Medulla oblongata (tissue), 1 donor: ENCODE data around the gene SMIM31.

Source experiments
- DNase-seq: peaks from one replicate; pipeline ENCODE4 v3.0.0-alpha.2; 2015; ENCODE audit errors: extremely low spot score

Gene SMIM31

GRCh38 chr4:164753873-164754488 is at the start of gene SMIM31:
Gene SMIM31 (plus strand): TSS chr4:164754131. CDS start chr4:164770444, 16,313 bp downstream.
- no peak for DNase-seq

DNA sequence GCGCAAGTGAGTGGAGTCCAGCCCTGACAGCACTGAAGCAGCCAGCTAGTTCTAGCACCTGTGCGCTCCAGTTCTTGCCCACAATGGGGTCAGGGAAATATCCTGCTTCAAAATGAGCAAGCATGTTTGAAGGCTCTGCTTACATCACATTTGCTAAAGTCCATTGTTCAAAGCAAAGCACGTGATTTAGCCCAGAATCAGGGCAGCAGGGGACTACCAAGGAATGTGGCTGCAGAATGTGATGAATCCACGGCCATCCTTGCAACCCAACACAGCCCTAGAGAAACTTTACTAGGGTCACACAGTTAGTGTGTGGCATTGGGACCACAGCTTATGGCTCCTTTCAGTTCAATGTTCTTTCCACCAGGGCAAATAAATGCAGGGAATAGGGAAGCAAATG is 47.3 kb upstream of the SMIM31 start:
- no peak for DNase-seq

DNA sequence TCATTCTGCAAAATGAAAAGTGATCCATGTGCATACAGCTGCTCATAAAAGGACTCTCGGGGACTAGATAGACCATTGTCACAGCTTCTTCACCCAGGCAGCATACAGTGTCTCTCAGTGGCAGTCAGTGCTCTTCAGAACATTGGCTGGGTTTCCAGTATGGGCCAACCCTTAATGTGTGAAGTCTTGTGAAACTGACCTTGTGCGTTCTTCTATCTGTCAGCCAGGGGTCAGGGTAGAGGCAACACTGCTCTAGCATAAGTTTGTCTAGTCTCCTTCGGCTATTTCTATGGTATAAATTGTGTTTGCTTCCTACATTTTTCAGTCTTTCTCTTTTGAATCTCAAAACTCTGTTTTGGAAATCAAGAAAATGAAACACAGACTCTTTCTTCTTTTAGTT is 37.0 kb upstream of the SMIM31 start:
- peak; percentile 10 for DNase-seq

- no peak for DNase-seq
Measured at GRCh38 chr4:164718827-164719226, 35.1 kb upstream of the SMIM31 start.

GRCh38 chr4:164725066-164725465 is 28.9 kb upstream of the SMIM31 start:
- DNase-seq, result no peak

DNA sequence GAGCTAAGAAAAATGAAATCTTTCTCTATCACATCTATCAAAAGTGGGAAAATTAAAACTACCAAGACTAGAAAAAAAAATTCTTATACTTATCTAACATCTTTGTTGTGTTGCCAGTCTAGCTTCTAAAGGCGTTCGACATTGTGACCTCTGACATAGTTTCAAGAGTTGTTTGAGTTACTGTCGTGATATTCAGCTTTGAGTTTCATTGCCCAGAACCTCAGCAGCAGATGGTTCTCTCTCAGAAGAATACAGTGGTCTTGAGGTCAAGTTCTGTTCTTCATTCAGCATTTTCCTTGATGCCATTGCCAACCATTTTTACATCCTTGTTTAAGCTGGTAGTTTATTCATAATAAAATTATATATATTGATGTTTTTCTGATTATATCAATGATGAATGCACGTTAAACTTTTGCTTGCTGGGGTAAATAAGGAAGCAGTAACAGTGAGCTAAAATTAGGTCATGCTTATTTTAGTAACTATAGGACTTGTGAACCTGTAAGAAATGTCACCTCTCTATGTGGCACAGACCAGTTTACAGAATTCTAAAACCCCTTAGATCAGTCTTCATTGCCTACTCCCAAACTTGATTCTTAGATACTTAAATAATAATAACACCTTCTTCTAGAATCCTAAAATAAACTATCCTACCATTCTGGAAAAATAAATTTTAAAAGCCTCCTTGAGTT is 23.1 kb upstream of the SMIM31 start:
- DNase-seq, result no peak

DNA sequence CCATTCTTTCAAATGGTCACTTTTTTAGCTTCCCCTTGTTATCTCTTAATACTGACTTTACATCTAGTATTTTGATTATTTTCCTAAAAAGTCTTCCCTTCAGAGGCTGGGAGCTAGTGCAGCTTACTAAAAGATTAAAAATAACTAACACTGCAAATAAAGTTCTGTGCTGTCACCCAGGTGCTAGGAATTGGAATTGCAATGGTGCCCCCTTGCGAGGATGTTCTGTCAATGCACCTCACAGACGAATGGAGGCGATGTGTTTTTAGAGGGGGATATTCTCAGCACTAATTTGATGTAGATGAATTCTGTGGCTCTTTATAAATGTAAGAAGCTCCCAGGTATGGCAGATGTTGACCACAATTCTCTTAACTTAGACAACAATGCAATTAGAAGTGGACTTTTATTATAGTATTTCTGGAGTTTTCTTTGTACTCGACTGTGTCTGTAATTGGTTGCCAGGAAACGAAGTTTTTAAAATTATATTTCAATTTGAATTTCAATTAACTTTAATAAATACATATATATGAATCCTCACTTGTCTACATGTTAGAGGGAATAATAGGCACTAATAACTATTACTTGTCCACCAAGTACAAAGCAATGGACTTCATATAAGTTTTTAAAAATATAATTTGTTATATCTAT is 22.0 kb upstream of the SMIM31 start:
- peak; percentile 72 for DNase-seq

GRCh38 chr4:164734484-164734883 is 19.4 kb upstream of the SMIM31 start:
- DNase-seq, result no peak

GRCh38 chr4:164748375-164748774 is 5.6 kb upstream of the SMIM31 start:
- DNase-seq, result peak; percentile 36

- DNase-seq, result no peak
Measured at GRCh38 chr4:164755432-164755831, 1.5 kb downstream of the SMIM31 start.

DNA sequence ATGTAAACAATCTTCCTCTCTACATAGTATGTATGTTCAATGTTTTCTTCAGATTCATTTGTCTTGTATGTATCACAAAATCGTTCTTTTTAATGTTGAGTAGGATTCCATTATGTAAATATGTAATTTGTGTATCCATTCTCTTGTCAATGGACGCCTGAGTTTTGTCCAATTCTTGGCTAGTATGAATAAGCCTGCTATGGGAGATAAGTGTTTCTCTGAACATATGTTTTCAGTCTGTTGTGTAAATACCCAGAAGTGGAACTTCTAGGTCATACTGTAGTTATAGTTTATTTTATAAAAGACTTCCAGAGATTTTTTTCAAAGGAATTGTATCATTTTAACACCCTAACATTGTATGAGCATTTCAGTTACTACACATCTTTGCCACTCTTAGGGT is 2.8 kb downstream of the SMIM31 start:
- DNase-seq, result no peak

- DNase-seq, result no peak
Measured at GRCh38 chr4:164761241-164761640, 7.3 kb downstream of the SMIM31 start.

DNA sequence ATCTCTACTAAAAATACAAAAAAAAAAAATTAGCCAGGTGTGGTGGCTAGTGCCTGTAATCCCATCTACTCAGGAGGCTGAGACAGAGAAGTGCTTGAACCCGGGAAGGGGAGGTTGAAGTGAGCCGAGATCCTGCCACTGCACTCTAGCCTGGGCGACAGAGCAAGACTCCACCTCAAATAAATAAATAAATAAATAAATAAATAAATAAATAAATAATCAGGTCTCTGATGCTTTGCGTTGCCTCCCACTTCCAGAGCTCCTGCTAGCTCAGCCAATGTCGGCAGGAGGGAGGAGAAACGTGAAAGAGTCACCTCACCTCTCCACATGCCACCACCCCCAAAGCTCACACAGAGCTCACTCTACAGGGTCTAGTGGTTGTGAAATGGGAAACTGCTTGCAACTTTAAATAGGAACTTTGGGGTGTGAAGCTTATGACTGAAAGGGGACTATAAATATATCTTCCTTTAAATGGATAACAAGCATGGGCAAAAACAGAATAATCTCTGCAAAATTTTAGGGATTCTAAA is 7.9 kb downstream of the SMIM31 start:
- no peak for DNase-seq

GRCh38 chr4:164765096-164765495 is 11.2 kb downstream of the SMIM31 start:
- DNase-seq, result no peak

GRCh38 chr4:164765833-164766232 is 11.9 kb downstream of the SMIM31 start:
- DNase-seq, result peak; percentile 45

DNA sequence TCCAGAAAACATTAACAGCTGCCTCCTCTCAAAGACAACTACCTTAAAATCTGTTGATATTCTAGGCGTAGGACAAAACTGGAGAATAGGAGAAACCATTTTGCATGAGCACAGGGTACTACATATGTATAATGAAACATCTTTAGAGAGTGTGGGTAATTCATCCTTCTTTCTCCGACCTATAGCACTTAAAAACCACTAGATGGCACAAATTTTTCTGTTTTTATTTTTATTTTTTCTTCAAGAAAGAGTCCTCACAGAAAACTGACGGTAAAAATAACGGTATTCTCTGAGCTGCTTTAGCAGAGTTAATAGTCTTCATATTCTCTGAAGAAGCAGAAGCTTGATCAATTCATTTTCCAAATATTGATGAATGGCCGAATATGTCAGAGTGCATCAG is 14.6 kb downstream of the SMIM31 start:
- DNase-seq, result no peak

GRCh38 chr4:164770010-164770724 is 16.2 kb downstream of the SMIM31 start:
- DNase-seq, result no peak

DNA sequence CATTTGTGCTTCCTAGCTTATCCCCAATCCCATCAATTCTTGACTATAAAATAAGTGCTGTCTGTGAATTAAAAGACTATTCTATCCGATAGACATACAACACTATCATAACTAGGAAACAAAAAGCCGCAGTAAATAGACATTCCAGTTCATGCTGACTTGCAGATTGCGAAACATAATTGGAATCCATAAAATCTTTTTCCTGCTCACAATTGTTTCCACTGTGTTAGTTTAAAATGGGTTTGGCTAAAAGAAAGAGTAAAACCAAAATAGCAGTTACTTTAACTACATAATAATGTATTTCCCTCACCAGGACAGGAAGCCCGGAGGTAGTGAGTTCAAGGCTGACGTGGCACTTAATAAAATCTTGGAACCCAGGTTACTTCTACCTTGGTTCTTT is 17.2 kb downstream of the SMIM31 start:
- DNase-seq, result no peak

DNA sequence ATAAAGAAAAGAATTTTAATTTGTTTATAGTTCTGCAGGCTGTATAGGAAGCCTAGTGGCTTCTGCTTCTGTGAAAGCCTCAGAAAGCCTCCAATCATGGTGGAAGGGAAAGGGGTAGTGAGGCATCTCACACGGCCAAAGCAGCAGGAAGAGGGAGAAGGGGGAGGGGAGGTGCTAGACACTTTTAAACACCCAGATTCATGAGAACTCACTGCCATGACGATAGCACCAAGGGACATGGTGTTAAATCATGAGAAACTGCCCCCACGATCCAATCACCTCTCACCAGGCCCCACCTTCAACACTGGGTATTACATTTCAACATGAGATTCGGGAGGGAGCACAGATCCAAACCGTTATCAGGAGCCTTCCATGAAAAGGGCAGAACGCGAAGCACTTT is 18.1 kb downstream of the SMIM31 start:
- DNase-seq, result no peak

DNA sequence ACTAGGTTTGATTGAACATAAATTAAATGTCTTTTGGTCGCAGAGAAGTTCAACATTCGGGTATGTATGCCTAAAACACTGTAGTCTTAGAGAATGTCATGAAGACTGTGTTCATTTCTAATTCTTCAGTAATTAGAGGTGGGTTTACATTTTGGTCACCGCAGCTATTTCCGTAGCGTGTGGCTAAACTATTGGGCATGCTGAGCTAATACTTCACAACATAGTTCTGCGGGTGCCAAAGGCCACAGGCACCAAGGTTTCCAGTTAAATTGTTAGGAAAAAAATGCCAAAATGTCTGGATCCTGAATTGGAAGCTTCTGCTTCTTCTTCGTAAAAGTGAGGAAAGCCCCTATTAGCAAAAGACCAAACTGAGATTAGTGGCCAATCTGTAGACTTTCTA is 25.1 kb downstream of the SMIM31 start:
- no peak for DNase-seq

DNA sequence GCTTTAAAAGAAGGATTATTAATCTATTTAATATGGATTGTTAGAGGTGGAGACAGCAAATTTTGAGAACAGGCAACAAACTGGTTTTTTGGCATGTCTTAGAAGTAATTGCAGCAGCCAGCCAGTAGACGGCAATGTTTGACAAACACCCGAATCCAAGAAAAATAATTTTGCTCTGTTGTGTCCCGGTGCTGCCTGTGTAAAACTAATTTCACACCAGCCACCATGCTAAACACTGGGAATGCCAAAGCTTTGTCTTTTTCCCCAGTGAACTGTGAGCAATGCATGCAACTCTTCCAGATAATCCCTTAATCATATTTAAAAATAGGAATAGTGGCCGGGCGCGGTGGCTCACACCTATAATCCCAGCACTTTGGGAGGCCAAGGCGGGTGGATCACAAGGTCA is 25.9 kb downstream of the SMIM31 start:
- peak; percentile 67 for DNase-seq

- no peak for DNase-seq
Measured at GRCh38 chr4:164780839-164781238, 26.9 kb downstream of the SMIM31 start.
